HCT116 (cell line): Measurements from ENCODE around the gene CNKSR3. TPM values are rescaled to one million over a fixed set of nuclear protein-coding genes. Genes with fewer than 3 reads are reported as not detected.

Experiments
- ATAC-seq: fragments of 200-7000 bp; cut with Tn5 transposase; 2 replicates; pipeline ENCODE4 v1.9.1; 2020; ENCODE audit warnings: mild to moderate bottlenecking, moderate library complexity
- BruUV-seq: library from RNA; stranded (reverse); fragments of 400-500 nt; replicated peaks from 2 replicates; lab custom pipeline; 2021; lab: Mats Ljungman, UMichigan
- CTCF ChIA-PET: fragments of 300-600 bp; sonication (Branson Sonifier 250); formaldehyde crosslinking; loops from one replicate; lab custom pipeline; 2021; ENCODE audit warnings: antibody characterized with exemption; lab: Charles Lee
- POLR2A ChIA-PET: fragments of 300-600, 350-600 bp; sonication (Branson Sonifier 250); formaldehyde crosslinking; loops from one replicate; lab custom pipeline; 2021; ENCODE audit warnings: antibody characterized with exemption; lab: Charles Lee
- RAD21 ChIA-PET, 2 experiments: fragments of 300-600 bp; sonication (Branson Sonifier 250); formaldehyde crosslinking; loops; one replicate each; lab custom pipeline; 2023; ENCODE audit warnings: low total read pairs in 2 of 2; ENCODE audit not compliant: uncharacterized antibody in 2 of 2, unreplicated experiment in 2 of 2, low non-redundant PET in 1 of 2; lab: Charles Lee
- DNase-seq: peaks from one replicate; pipeline ENCODE4 v3.0.0-alpha.2; 2010; ENCODE audit warnings: low read depth, low spot score
- H2AFZ ChIP-seq: fragments of 200-600 bp; shearing (Covaris generic), sonication (generic); 2 replicates; pipeline ENCODE4 v1.6.1; 2017; ENCODE audit warnings: low read depth, mixed run types, mixed read lengths, antibody characterized with exemption, low read length; ENCODE audit not compliant: poor library complexity, severe bottlenecking
- H3K27ac ChIP-seq: 2 replicates; pipeline ENCODE4 v1.5.1; 2012; ENCODE audit warnings: low read depth, low read length
- H3K27me3 ChIP-seq: fragments of 200-600 bp; sonication (generic); 2 replicates; pipeline ENCODE4 v1.6.1; 2016; ENCODE audit warnings: mixed run types, low read length, mixed read lengths; ENCODE audit not compliant: insufficient read depth
- H3K36me3 ChIP-seq, 2 experiments: fragments of 200-500 bp in 1 of 2; fragments of 200-600 bp in 1 of 2; sonication (Bioruptor generic) in 1 of 2; sonication (generic) in 1 of 2; 2 replicates each; pipeline versions ENCODE4 v1.5.1 to v1.6.1; 2014 to 2016; ENCODE audit warnings: low read length in 2 of 2, inconsistent platforms in 1 of 2, mixed read lengths in 1 of 2, mixed run types in 1 of 2; ENCODE audit not compliant: insufficient read depth in 2 of 2, control insufficient read depth in 1 of 2
- H3K4me1 ChIP-seq, 2 experiments: fragments of 200-600 bp in 1 of 2; sonication (generic) in 1 of 2; 2 replicates each; pipeline versions ENCODE4 v1.5.1 to v1.6.1; 2012 to 2017; ENCODE audit warnings: low read length in 2 of 2, inconsistent platforms in 1 of 2, mild to moderate bottlenecking in 1 of 2, mixed read lengths in 1 of 2, mixed run types in 1 of 2, moderate library complexity in 1 of 2; ENCODE audit not compliant: insufficient read depth in 2 of 2, control insufficient read depth in 1 of 2
- H3K4me2 ChIP-seq: fragments of 200-600 bp; sonication (generic); 2 replicates; pipeline ENCODE4 v1.6.1; 2017; ENCODE audit warnings: mixed run types, low read length, mixed read lengths
- H3K4me3 ChIP-seq, 2 experiments: fragments of 200-600 bp in 1 of 2; sonication (generic) in 1 of 2; replicated peaks in 1 of 2; 2 replicates each; pipeline ENCODE4 v1.5.1; 2011 to 2016; ENCODE audit warnings: low read length in 2 of 2, control low read depth in 1 of 2, low read depth in 1 of 2, mild to moderate bottlenecking in 1 of 2, mixed read lengths in 1 of 2, mixed run types in 1 of 2
- H3K79me2 ChIP-seq: fragments of 200-600 bp; sonication (generic); 2 replicates; pipeline ENCODE4 v1.6.1; 2017; ENCODE audit warnings: mild to moderate bottlenecking, mixed run types, low read length, moderate library complexity, mixed read lengths; ENCODE audit not compliant: insufficient read depth
- H3K9ac ChIP-seq: fragments of 200-600 bp; sonication (generic); 2 replicates; pipeline ENCODE4 v1.6.1; 2016; ENCODE audit warnings: low read length, mixed read lengths
- H3K9me2 ChIP-seq: fragments of 200-600 bp; sonication (generic), shearing (Covaris generic); 2 replicates; pipeline ENCODE4 v1.6.1; 2017; ENCODE audit warnings: mixed run types, mild to moderate bottlenecking, moderate library complexity; ENCODE audit not compliant: insufficient read depth
- H3K9me3 ChIP-seq, 2 experiments: fragments of 200-500 bp in 1 of 2; fragments of 200-600 bp in 1 of 2; sonication (Bioruptor generic) in 1 of 2; sonication (generic) in 1 of 2; 2 replicates each; pipeline ENCODE4 v1.6.1; 2014 to 2017; ENCODE audit warnings: low read length in 2 of 2, mixed read lengths in 2 of 2, inconsistent platforms in 1 of 2, low read depth in 1 of 2, mild to moderate bottlenecking in 1 of 2, mixed run types in 1 of 2, moderate library complexity in 1 of 2; ENCODE audit not compliant: control insufficient read depth in 1 of 2, insufficient read depth in 1 of 2
- H4K20me1 ChIP-seq: fragments of 200-600 bp; sonication (generic), shearing (Covaris generic); 2 replicates; pipeline ENCODE4 v1.6.1; 2017; ENCODE audit warnings: mixed run types, mild to moderate bottlenecking, moderate library complexity; ENCODE audit not compliant: insufficient read depth
- CBX3 ChIP-seq: IDR thresholded peaks from 2 replicates; pipeline ENCODE4 v1.6.1; 2012; ENCODE audit warnings: low read depth
- CTCF ChIP-seq, 3 experiments: fragments of 200-600 bp in 1 of 3; sonication (generic) in 1 of 3; IDR thresholded peaks in 2 of 3; conservative IDR thresholded peaks in 1 of 3; 2 replicates each; pipeline ENCODE4 v1.5.1; 2012 to 2017; ENCODE audit warnings: low read depth in 2 of 3, low read length in 2 of 3, antibody characterized with exemption in 1 of 3, borderline replicate concordance in 1 of 3, control low read depth in 1 of 3, mild to moderate bottlenecking in 1 of 3, mixed read lengths in 1 of 3, mixed run types in 1 of 3, moderate library complexity in 1 of 3; ENCODE audit not compliant: insufficient read depth in 1 of 3
- JUND ChIP-seq: IDR thresholded peaks from 2 replicates; pipeline ENCODE4 v1.6.1; 2012
- POLR2AphosphoS5 ChIP-seq: IDR thresholded peaks from 2 replicates; pipeline ENCODE4 v1.6.1; 2011; ENCODE audit warnings: mild to moderate bottlenecking, low read depth, low read length, moderate library complexity
- YY1 ChIP-seq: IDR thresholded peaks from 2 replicates; pipeline ENCODE4 v1.6.1; 2011; ENCODE audit warnings: low read length, low read depth, moderate library complexity, mild to moderate bottlenecking; ENCODE audit not compliant: insufficient replicate concordance; ENCODE audit errors: extremely low read depth
- intact Hi-C: fragments of 100-400 bp; cut with micrococcal nuclease; formaldehyde crosslinking; loops from 2 replicates; pipeline ENCODE4 v1.10.0; 2022
- total RNA-seq: library from RNA; stranded (reverse); gene quantifications from one replicate; pipeline ENCODE4 v1.2.1, GENCODE V29; 2021; ENCODE audit not compliant: unreplicated experiment
- TF ChIP-seq, protein P1 (sequence below): IDR thresholded peaks from 2 replicates; pipeline ENCODE4 v1.6.1; 2012; ENCODE audit warnings: low read depth

CNKSR3 gene
- total RNA-seq, 1 experiment from 2014 or later, result 15.4 TPM

GRCh38 chr6:154429711-154430110 is 80.8 kb downstream of the CNKSR3 start:
- ATAC-seq, result no peak
- Histone ChIP-seq H3K27ac (no peak overlapping the region), H3K79me2 (no peaks in the 10 kb centered on the region), H4K20me1 (no peaks in the 10 kb centered on the region; the same call in 1 of the 2 replicates), H3K36me3 (no peaks in the 10 kb centered on the region), H2AFZ (no peak overlapping the region), H3K4me2 (no peak overlapping the region), H3K9ac (no peak overlapping the region), H3K4me3 (no peak overlapping the region), H3K9me3 (no peaks in the 10 kb centered on the region), H3K27me3 (no peaks in the 10 kb centered on the region), H3K4me1 (no peaks in the 10 kb centered on the region), H3K9me2 (no peaks in the 10 kb centered on the region)
- intact Hi-C loops, result no loop called here
- ChIA-PET CTCF (no interaction called here), RAD21 (no interaction called here), POLR2A (no interaction called here)
- no TSS peak for BruUV-seq
- DNase-seq, result no peak
- TF ChIP-seq JUND, result no peak
- TF ChIP-seq, protein P1, sequence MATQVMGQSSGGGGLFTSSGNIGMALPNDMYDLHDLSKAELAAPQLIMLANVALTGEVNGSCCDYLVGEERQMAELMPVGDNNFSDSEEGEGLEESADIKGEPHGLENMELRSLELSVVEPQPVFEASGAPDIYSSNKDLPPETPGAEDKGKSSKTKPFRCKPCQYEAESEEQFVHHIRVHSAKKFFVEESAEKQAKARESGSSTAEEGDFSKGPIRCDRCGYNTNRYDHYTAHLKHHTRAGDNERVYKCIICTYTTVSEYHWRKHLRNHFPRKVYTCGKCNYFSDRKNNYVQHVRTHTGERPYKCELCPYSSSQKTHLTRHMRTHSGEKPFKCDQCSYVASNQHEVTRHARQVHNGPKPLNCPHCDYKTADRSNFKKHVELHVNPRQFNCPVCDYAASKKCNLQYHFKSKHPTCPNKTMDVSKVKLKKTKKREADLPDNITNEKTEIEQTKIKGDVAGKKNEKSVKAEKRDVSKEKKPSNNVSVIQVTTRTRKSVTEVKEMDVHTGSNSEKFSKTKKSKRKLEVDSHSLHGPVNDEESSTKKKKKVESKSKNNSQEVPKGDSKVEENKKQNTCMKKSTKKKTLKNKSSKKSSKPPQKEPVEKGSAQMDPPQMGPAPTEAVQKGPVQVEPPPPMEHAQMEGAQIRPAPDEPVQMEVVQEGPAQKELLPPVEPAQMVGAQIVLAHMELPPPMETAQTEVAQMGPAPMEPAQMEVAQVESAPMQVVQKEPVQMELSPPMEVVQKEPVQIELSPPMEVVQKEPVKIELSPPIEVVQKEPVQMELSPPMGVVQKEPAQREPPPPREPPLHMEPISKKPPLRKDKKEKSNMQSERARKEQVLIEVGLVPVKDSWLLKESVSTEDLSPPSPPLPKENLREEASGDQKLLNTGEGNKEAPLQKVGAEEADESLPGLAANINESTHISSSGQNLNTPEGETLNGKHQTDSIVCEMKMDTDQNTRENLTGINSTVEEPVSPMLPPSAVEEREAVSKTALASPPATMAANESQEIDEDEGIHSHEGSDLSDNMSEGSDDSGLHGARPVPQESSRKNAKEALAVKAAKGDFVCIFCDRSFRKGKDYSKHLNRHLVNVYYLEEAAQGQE, result no peak
- TF ChIP-seq YY1, result no peak
- no peak for TF ChIP-seq CBX3
- TF ChIP-seq CTCF (IDR thresholded peaks at IDR 0.05 in 2 of 3, conservative IDR thresholded peaks at IDR 0.05 in 1 of 3; ENCODE audit: borderline replicate concordance in 1 of 3, insufficient read depth in 1 of 3, low read depth in 2 of 3, low read length in 2 of 3), result no peak
- TF ChIP-seq POLR2AphosphoS5, result no peak
